HG02642 (cell line): Measurements from ENCODE around the gene SALL4.
"Not testable (repeated sequence)": the region's sequence is repeated elsewhere in the genome, so short reads cannot be mapped to it uniquely, and the experiment has no call there.

Experiments
- ATAC-seq: cut with Tn5 transposase; IDR thresholded peaks from one replicate; pipeline ENCODE4 v1.9.1; 2021; ENCODE audit warnings: mild to moderate bottlenecking; ENCODE audit not compliant: unreplicated experiment, poor library complexity

SALL4 gene

DNA sequence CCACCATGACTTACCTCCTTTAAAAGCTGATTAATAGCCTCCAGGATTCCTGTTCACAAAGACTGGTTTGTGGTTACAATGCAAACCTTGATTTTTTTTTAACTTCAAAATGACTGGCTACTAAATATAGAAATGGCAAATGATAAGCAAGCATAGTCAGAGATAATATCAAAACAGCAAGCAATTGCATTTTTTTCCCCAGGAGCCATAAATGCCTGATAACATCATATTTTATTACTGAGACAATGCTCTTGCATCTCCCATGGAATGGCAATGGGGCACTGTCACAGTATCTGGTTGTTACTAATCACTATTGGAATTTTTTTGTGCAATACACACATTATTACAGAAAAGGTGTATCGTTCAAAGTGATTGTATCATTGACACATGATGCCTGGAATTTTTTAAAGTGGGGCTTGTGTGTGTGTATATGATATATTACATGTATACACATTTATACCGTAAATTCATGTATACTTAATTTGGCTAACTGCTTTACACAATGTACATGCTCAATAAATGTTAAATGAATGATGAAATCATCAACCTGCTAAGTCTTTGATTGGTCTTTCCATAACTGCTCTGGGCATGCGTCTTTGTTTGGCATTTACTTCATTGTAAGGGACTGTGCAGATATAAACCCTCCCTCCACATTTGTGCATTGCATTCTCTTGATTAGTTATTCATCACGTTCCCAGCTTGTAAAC lies 980 bp upstream of the SALL4 start:
- ATAC-seq: no peak

DNA sequence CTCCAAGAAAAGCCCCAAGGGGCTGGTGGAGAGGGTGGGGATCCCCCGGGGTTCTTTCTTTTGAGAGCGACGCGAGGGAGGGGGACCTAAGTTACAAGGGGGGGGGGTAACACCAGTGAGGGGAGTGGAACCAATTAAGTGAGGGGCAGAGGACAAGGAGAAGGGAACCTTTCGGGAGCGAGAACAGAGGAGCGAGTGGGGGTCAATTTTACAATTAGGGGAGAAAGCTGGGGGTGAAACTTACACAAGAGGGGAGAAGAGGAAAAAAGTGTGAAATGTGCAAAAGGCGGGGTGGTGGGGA lies 548 bp downstream of the SALL4 start:
- no peak for ATAC-seq

DNA sequence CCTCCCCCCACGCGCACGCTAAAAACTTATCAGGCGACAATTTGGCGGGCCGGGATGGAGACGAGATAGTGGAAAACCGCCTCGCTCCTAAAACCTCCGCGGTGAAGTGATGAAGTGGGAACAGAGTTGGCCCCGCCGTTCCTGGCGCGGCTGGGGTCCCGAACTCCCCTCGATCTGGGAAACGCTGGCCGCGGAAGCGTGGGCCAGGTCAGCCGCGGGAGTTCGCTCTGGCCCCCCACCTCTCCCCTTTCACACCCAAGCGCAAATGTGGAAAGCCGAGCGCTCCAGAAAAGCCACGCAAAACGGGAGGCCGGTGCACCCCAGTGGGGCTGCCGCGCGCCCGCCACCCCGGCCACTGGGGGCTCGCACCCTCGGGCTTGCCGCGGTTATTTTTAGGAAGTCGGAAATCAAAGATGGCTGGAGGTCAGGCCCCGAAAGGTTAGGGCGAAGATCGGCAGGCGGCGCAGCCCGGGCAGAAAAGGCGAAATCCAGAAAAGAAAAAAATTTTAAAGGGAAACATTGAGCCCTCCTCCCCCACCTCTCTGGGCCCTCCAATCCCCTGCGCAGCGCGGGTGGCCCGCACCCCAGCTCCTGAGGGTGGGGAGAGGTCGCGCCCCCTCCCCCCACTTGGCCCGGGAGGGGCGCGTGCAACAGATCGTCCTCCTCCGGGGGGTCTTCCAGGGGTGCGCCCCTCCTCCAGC lies 1.0 kb downstream of the SALL4 start:
- ATAC-seq: no peak

DNA sequence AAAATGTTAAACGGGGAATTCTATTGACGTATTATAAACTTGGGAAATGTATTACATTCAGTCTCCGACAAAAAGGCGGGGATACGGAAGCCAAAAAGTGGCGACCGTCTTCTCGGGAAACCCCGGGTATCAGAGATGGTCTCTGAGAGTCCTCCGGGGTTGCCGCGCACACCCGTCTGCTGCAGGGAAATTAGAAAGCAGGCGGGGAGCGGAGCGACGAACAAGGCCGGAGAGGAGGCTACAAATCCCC lies 1.5 kb downstream of the SALL4 start:
- ATAC-seq: no peak

DNA sequence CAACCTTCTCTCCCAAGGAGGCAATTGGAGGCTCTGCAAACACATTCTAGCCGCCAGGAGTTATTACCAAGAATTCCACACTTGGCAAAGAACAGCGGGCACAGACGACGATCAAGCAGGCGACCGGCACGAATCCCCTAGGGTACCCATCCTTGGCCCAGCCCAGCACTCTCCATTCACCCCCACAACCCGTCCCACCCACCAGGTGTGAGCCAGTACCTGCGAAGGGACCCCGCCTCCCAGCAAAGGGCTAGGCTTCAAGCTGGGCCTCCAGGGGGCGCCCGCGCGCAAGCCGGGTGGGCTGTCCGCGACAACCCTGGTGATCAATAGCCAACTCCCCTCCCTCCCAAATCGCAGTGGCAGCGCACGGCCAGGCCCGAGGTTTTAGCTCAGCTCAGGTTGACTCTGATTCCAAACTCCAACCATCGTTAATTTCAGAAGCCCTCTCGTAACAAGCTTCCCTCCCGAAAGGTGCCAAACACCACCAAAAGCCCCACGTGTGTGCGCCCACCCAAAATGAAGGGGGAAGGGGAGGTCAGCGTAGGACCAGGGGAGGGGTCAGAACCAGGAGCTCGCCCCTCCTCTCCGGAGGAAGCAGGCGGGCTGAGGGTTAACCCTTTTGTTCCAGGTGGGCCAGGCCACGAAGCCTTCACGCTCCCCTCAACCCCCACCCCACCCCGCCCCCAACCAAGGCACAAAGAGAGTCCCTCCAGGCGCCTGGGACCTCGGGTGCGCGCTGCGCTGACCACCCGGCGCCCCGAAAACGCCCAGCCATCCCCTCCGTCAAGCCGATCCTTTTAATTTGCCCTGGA lies 2.1 kb downstream of the SALL4 start:
- no peak for ATAC-seq

DNA sequence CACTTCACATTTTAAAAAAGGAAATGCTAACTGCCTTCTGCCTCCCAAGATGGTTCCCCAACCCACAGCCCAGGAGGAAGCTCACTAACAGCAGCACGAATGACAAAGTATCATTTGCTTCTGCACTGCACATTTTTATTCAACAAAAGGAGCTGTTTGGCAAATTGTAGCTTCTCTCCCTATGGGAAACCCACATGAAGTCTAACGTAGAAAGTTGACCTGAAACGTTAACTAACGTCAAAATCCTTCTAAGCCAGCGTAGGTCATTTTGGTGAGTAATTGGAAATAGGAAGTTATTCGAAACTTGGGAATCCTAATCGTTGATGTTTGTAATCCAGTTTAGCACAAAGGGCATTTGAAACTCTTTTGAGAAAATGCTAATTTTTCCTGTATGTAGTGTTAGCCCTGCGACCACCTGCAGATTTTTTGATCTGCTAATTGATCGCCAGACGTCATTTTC lies 2.9 kb downstream of the SALL4 start:
- no peak for ATAC-seq

DNA sequence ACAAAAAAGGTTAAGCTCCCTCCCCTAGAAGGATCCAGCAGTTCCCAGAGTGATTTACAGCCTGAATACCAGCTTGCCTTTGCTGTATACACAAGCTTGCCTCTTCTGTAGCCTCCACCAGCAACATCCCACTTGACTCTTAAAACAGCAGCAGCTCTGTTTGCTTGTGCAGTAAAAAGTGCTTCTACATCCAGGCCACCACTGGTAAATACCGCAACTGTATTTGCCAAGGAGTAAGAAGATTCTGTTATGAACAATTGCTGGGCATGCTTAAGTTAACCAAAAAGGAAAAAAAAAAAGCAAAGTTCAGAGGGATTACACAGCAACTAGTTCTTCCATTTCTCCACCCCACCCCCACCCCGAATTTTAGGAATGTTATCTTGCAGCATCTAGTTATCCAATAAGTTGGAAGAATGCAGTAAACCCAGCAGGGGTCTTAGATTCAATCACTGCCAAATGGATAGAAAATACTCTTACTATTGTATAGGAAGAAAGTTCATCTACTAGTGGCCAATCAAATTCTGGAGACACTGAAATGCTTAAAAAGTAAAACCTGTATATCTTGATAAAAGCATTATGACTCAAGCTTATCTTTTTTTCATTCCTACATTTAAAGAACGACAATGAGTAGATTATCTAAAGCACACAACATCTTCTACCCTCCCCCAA lies 4.8 kb downstream of the SALL4 start:
- ATAC-seq: no peak

DNA sequence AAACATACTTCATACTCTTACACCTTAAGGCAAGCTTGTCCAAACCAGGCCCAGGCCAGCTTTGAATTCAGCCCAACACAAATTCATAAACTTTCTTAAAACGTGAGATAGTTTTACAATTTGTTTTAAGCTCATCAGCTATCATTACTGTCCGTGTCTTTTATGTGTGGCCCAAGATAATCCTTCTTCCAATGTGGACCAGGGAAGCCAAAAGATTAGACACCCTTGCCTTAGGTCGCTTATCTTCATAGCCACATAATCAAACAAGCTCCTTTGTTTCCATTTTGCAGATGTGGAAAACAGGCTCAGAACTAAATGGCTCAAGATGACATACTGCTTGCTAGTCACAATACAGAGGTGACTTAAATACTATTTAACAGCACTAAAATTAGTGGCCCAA lies 6.0 kb downstream of the SALL4 start:
- ATAC-seq: no peak

DNA sequence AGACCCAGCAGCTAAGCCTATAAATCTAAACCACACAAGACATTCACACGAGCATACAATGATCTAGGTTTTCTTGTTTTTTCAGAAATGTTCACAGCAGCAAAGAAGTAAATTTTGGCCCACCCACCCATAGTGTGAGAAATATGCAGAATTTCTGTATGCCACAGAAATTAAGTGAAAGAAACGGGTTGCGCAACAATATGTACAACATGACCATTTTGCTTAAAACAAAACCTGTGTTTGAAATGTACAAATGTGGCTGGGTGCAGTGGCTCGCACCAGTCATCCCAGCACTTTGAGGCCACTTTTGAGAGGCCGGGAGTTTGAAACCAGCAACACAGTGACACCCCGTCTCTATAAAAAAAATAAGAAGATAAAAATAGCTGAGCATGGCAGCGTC lies 9.4 kb downstream of the SALL4 start:
- no peak for ATAC-seq

DNA sequence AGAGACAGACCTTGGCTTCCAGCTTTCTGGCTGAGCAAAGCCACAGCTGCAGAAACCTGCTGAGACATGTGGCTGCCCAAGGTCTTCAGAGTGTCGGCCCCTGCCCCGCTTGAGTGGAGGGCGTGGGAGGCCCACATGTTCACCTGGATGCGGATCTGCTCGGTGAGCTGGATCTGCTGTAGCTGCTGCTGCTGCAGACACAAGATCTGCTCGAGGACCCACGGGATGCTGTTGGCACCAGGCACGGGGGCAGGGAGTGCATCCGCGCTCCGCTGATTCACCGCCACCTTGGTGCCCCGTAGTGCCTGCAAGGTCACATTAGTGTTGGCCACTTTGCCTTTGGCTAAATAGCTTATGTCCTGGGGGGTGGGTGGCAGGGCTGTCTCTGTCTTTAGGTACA lies 10.7 kb downstream of the SALL4 start:
- ATAC-seq: no peak

DNA sequence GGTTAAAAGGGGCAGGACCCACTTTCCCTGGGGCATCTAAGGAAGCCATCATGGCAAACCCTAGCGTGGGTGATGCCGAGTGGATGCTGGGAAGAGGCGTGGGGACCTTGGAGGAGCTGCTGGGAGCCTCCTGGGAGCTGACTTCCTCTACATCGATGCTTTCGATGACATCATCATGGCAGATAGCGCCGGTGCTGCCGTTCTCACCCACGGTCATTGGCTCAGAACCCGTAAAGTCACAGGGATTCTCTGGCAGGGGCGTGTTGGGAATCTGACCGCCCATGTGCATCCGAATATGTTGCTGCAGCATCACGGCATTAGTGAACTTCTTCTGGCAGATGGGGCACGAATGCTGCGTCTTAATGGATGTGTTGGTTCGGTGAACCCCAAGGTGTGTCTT lies 12.1 kb downstream of the SALL4 start:
- no peak for ATAC-seq

DNA sequence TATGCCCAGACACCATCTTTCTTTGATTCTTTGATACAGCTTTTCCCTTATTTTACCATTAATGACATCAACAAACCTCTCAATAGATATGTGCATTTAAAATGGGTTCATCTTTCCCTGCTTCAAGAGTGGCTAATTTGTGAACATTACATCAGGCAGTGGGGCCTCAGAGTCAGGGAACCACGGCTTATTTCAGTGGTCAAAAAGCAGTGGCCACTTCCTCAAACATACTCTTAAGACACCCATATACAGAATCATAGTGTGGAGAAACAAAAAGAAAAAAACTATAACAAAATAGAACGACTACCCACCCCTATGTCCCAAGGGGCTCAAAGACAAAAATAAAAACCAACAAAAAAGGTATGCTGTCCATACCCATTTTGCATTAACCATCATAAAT lies 12.9 kb downstream of the SALL4 start:
- no peak for ATAC-seq

DNA sequence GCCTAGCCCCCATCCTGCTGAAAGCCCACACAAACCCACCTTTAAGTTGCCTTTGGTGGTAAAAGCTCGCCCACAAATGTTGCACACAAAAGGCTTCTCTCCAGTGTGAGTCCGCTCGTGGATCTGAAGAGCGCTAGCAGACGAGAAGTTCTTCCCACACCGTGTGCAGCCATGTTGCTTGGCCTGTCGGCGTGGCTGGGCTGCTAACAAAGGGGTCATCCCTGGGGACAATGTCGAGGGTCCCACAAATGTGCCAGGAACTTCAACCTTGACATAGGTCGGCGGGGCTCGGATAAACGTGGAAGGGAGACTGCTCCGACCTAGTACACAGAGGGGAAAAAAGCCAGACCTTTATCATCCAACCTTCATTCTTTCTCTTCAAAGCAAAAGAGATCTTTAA lies 13.5 kb downstream of the SALL4 start:
- ATAC-seq: no peak

DNA sequence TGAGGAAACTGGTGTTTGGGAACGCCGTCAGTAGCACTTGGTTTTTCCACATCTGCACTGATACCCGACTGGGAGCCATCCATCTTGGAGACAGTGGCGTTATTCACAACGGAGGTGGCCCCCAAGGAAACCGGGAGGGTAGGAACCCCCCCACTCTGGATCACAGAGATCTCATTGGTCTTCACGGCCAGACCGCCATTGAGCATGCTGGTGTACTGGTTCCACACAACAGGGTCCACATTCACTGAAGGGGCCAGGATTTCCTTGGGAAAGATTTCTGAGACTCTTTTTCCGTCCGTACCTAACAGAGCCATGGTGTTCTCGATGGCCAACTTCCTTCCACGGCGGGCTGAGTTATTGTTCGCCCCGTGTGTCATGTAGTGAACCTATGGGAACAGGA lies 18.0 kb downstream of the SALL4 start:
- ATAC-seq: no peak

DNA sequence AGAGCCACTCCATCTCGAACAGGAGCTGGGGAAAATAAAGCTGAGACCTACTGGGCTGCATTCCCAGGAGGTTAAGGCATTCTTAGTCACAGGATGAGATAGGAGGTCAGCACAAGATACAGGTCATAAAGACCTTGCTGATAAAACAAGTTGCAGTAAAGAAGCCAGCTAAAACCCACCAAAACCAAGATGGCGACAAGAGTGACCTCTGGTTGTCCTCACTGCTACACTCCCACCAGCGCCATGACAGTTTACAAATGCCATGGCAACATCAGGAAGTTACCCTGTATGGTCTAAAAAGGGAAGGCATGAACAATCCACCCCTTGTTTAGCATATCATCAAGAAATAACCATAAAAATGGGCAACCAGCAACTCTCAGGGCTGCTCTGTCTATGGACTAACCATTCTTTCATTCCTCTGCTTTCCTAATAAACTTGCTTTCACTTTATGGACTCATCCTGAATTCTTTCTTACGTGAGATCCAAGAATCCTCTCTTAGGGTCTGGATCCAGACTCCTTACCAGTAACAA lies 24.0 kb downstream of the SALL4 start:
- not testable (repeated sequence) for ATAC-seq

DNA sequence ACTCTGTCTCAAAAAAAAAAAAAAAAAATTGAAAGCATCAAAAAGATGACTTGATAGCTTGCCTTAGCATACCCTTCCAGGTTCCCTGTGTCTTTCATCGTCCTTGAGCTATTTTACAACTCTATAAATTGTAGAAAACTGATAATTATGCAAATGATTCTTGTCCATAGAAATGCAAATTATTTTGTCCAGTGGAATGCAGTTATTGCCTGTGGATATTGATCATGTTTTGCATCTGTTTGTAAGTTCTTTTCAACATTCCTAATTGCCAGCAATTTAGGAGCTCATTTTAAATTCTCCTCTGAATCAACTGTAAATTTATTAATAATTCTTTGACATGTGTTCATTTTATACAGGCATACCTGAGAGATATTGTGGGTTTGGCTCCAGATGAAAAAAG lies 27.1 kb downstream of the SALL4 start:
- no peak for ATAC-seq

DNA sequence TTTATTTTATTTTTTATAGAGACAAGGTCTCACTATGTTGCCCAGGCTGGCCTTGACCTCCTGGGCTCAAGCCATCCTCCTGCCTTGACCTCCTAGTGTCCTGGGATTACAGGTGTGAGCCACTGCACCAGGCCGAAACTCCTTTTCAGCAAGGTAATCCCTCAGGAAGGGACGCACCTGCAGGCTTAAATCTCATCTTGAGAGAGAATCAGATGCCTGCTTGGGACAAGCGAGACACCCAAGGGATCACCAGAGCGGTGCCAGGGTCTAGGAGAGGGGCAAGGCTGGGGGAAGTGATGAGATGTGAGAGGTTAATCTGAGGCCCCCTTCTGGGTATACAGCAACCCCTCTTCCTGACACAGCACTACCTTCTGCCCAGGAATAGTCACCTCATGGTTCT lies 30.1 kb downstream of the SALL4 start:
- ATAC-seq: no peak

DNA sequence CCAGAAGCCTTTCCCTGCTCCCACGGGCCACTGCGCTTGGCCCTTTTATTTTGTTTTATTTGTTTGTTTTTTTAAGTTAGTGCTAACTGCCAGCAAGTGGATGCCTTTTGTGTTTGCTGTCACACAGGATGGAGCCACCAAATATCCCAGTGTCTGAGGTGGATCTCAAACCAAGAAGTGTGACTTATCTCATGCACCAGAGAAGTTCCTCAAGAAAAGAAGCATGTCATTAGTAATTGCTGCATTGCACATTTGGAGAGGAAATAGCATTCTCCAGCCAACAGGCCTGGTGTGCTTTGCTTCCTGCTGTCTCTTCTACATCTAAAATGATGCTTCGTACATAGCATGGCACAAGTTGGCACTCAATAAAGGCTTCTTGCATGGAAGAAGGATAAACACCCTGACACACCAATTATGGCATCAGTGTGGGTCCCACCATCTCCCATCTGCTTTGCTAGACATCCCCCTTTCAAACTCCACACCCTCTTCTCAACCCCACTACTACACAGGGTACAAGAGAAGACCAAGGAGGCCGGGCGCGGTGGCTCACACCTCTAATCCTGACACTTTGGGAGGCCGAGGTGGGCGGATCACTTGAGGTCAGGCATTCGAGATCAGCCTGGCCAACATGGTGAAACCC lies 32.2 kb downstream of the SALL4 start:
- ATAC-seq: no peak

DNA sequence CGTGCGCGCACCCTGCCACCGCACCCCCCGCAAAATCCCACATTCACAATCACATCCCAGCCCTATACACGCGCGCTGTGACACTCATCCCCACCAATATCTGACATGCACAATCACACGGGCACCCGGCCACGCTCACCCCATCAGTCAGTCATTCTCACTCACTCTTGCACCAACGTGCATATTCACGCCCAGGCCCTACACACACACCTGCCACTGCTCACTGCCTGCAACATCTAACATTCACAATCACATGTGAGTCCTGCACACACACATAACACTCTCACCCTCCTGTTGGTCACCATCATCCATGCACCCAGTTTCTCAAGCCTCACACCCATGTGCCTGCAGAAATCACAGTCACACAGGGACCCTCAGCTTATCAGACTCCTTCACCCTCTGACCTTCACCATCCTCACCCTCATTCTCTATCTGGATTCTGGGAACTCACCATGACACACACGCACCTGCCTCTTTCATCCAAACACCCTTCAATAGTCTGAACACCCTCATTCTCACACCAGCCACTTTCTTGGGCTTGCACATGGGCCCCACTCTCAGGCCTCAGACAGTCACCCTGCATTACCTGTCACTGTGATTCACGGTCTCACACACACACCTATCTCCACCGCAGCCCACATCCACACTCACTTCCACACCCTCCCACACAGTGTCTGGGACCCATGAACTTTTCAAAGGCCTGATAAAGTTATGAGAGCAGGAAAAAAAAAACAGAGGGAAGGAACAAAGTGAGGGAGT lies 33.4 kb downstream of the SALL4 start:
- ATAC-seq: no peak
